OCI-LY7 (cell line): ENCODE data around the gene CRIM1. TPM values are rescaled to one million over a fixed set of nuclear protein-coding genes. Genes with fewer than 3 reads are reported as not detected.

Experiments
- BruUV-seq: library from RNA; stranded (reverse); fragments of 400-500 nt; replicated peaks from 2 replicates; lab custom pipeline; 2021; lab: Mats Ljungman, UMichigan
- CTCF ChIA-PET: fragments of 300-600 bp; sonication (Branson Sonifier 250); formaldehyde crosslinking; loops from one replicate; lab custom pipeline; 2022; ENCODE audit warnings: antibody characterized with exemption; ENCODE audit not compliant: unreplicated experiment; lab: Charles Lee
- POLR2A ChIA-PET: fragments of 300-600 bp; sonication (Branson Sonifier 250); formaldehyde crosslinking; loops from one replicate; lab custom pipeline; 2022; ENCODE audit warnings: antibody characterized with exemption; lab: Charles Lee
- DNase-seq: peaks from one replicate; pipeline ENCODE4 v3.0.0-alpha.2; 2015; ENCODE audit warnings: low spot score
- H2AFZ ChIP-seq: fragments of 200-600 bp; sonication (generic), shearing (Covaris generic); 2 replicates; pipeline ENCODE4 v1.6.1; 2014; ENCODE audit warnings: mild to moderate bottlenecking, antibody characterized with exemption, low read length, moderate library complexity
- H3K27ac ChIP-seq: fragments of 200-600 bp; sonication (generic); 2 replicates; pipeline ENCODE4 v1.5.1; 2014; ENCODE audit warnings: mixed run types, low read depth, mild to moderate bottlenecking, moderate library complexity, low read length, inconsistent platforms; ENCODE audit not compliant: poor library complexity, severe bottlenecking
- H3K36me3 ChIP-seq: fragments of 200-600 bp; sonication (generic); 2 replicates; pipeline ENCODE4 v1.6.1; 2014; ENCODE audit warnings: mild to moderate bottlenecking, antibody characterized with exemption, low read length, moderate library complexity, mixed read lengths; ENCODE audit not compliant: insufficient read depth
- H3K4me1 ChIP-seq: fragments of 200-600 bp; sonication (generic); 2 replicates; pipeline ENCODE4 v1.5.1; 2014; ENCODE audit warnings: mild to moderate bottlenecking, low read length; ENCODE audit not compliant: insufficient read depth, poor library complexity, severe bottlenecking
- H3K4me2 ChIP-seq: fragments of 200-600 bp; sonication (generic); 2 replicates; pipeline ENCODE4 v1.6.1; 2014; ENCODE audit warnings: mild to moderate bottlenecking, low read length
- H3K4me3 ChIP-seq: fragments of 200-600 bp; sonication (generic); 2 replicates; pipeline ENCODE4 v1.5.1; 2014; ENCODE audit warnings: mild to moderate bottlenecking, low read depth, low read length; ENCODE audit not compliant: poor library complexity, severe bottlenecking
- H3K79me2 ChIP-seq: fragments of 200-600 bp; sonication (generic); 2 replicates; pipeline ENCODE4 v1.6.1; 2016; ENCODE audit warnings: low read depth, mild to moderate bottlenecking, low read length, moderate library complexity, mixed read lengths; ENCODE audit not compliant: insufficient read depth
- H3K9me2 ChIP-seq: fragments of 200-600 bp; sonication (generic); 2 replicates; pipeline ENCODE4 v1.6.1; 2016; ENCODE audit warnings: mild to moderate bottlenecking, low read length, mixed read lengths; ENCODE audit not compliant: insufficient read depth
- H3K9me3 ChIP-seq: fragments of 200-600 bp; sonication (generic); 2 replicates; pipeline ENCODE4 v1.6.1; 2014; ENCODE audit warnings: mild to moderate bottlenecking, mixed run types, low read length, mixed read lengths
- H4K20me1 ChIP-seq: fragments of 200-600 bp; sonication (generic); 2 replicates; pipeline ENCODE4 v1.6.1; 2014; ENCODE audit warnings: mild to moderate bottlenecking, antibody characterized with exemption, low read length, moderate library complexity, mixed read lengths; ENCODE audit not compliant: insufficient read depth
- EZH2phosphoT487 ChIP-seq: fragments of 200-600 bp; sonication (generic); IDR thresholded peaks from 2 replicates; pipeline ENCODE4 v1.6.1; 2018; ENCODE audit warnings: low read depth, borderline replicate concordance, mild to moderate bottlenecking, mixed run types, antibody characterized with exemption, low read length, moderate library complexity, mixed read lengths
- intact Hi-C: fragments of 100-400 bp; cut with micrococcal nuclease; formaldehyde crosslinking; loops from one replicate; pipeline ENCODE4 v1.10.0; 2022; ENCODE audit not compliant: unreplicated experiment
- total RNA-seq, 2 experiments: library from RNA; depleted of rRNA in 1 of 2; stranded (reverse); fragments of >200 nt in 1 of 2; shearing (Covaris generic) in 1 of 2; gene quantifications; 2 replicates each; pipeline ENCODE4 v1.2.3, GENCODE V29; 2014 to 2022
- TF ChIP-seq, protein P1 (sequence below): fragments of 200-600 bp; sonication (generic); conservative IDR thresholded peaks from 2 replicates; pipeline ENCODE4 v1.5.1; 2014; ENCODE audit warnings: mild to moderate bottlenecking, antibody characterized with exemption, low read length, moderate library complexity, mixed read lengths

CRIM1 gene
- total RNA-seq, 2 experiments from 2014 or later = 37.0 to 47.4 TPM

DNA sequence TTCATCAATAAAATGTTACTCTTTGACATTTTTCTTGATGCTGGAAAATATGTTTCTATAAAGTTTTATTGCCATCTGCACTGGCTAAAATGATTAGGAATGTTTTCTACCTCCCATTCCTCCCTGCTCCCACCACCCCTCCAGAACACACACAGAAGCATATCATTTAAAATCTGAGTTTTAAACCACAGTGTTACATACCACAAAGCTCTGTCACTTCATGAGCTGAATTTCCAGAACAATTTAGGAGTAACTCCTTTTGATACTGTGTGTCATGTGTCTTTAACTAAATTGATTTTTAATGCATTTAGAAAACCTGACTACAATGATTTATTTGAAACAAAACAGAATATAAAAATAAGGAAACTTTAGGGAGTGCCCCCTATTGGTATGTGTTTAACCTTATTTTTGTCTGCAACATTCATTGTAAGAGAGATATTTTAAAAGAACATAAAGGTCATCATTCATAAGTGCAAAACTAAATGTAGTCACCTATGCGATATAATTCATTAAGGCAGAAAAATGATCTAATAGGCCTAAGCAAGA, 190.4 kb downstream of the CRIM1 start:
- intact Hi-C loops = no loop called here
- no peaks in the 10 kb centered on the region for H3K79me2 ChIP-seq
- no peaks in the 10 kb centered on the region for H3K9me2 ChIP-seq
- H2AFZ ChIP-seq = no peak overlapping the region
- no peaks in the 10 kb centered on the region for H3K9me3 ChIP-seq
- no peaks in the 10 kb centered on the region for H3K4me1 ChIP-seq
- TF ChIP-seq, protein P1, sequence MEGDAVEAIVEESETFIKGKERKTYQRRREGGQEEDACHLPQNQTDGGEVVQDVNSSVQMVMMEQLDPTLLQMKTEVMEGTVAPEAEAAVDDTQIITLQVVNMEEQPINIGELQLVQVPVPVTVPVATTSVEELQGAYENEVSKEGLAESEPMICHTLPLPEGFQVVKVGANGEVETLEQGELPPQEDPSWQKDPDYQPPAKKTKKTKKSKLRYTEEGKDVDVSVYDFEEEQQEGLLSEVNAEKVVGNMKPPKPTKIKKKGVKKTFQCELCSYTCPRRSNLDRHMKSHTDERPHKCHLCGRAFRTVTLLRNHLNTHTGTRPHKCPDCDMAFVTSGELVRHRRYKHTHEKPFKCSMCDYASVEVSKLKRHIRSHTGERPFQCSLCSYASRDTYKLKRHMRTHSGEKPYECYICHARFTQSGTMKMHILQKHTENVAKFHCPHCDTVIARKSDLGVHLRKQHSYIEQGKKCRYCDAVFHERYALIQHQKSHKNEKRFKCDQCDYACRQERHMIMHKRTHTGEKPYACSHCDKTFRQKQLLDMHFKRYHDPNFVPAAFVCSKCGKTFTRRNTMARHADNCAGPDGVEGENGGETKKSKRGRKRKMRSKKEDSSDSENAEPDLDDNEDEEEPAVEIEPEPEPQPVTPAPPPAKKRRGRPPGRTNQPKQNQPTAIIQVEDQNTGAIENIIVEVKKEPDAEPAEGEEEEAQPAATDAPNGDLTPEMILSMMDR = peak; percentile 60
- TF ChIP-seq EZH2phosphoT487 = no peak
- no peak overlapping the region for H3K4me2 ChIP-seq
- no peak for DNase-seq
- POLR2A ChIA-PET = interaction anchor here (0.6 to 0.8 kb wide), 5 partner anchors 10 to 510 kb away, joined by 3 to 5 read pairs (median 3); no protein-coding TSS in a partner anchor
- no peaks in the 10 kb centered on the region for H4K20me1 ChIP-seq
- CTCF ChIA-PET = no interaction called here
- peaks cover 58% of the 10 kb centered on the region for H3K36me3 ChIP-seq
- no TSS peak for BruUV-seq
- H3K27ac ChIP-seq = no peak overlapping the region
- H3K4me3 ChIP-seq = no peak overlapping the region

DNA sequence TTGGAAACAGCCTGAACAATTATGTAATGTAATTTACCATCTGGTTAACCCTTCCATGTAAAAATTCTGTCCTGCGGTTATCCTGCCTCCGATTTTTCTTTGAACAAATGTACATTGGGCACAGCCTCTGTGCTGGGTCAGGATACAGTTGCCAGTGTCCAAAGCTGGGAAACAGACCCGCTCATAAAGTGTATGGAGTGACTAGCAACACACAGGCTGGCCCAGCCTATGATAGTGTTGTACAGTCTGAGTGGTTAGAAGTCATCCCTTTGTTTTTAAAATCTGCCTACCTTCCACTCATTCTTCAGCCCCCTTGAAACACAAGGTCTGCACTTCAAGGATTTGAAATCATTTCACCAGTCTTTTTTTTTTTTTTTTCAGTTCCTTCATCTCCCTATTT, 192.3 kb downstream of the CRIM1 start:
- Histone ChIP-seq H3K4me1 (no peaks in the 10 kb centered on the region), H2AFZ (no peak overlapping the region), H3K4me3 (no peak overlapping the region), H3K79me2 (no peaks in the 10 kb centered on the region), H4K20me1 (no peaks in the 10 kb centered on the region), H3K4me2 (no peak overlapping the region), H3K27ac (no peak overlapping the region), H3K9me2 (no peaks in the 10 kb centered on the region), H3K9me3 (no peaks in the 10 kb centered on the region), H3K36me3 (peaks cover 72% of the 10 kb centered on the region)
- TF ChIP-seq, protein P1 = no peak
- TF ChIP-seq EZH2phosphoT487 = no peak
- POLR2A ChIA-PET = no interaction called here
- BruUV-seq = no TSS peak
- no peak for DNase-seq
- intact Hi-C loops = no loop called here
- CTCF ChIA-PET = no interaction called here

DNA sequence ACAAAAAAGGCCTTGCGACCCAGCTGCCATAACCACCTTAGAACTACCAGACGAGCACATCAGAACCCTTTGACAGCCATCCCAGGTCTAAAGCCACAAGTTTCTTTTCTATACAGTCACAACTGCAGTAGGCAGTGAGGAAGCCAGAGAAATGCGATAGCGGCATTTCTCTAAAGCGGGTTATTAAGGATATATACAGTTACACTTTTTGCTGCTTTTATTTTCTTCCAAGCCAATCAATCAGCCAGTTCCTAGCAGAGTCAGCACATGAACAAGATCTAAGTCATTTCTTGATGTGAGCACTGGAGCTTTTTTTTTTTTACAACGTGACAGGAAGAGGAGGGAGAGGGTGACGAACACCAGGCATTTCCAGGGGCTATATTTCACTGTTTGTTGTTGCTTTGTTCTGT, 193.6 kb downstream of the CRIM1 start:
- no peak for DNase-seq
- H3K36me3 ChIP-seq = peaks cover 71% of the 10 kb centered on the region
- no peaks in the 10 kb centered on the region for H3K9me2 ChIP-seq
- intact Hi-C loops = no loop called here
- ChIA-PET POLR2A (interaction anchor here (0.7 to 0.9 kb wide), 3 partner anchors 9 to 115 kb away, joined by 3 to 5 read pairs (median 4); no protein-coding TSS in a partner anchor), CTCF (no interaction called here)
- no peak overlapping the region for H3K4me2 ChIP-seq
- no peak overlapping the region for H3K4me3 ChIP-seq
- H3K4me1 ChIP-seq = no peaks in the 10 kb centered on the region
- no peaks in the 10 kb centered on the region for H3K9me3 ChIP-seq
- no peak overlapping the region for H3K27ac ChIP-seq
- TSS peak; percentile 61 for BruUV-seq
- TF ChIP-seq EZH2phosphoT487 = no peak
- TF ChIP-seq, protein P1 = no peak
- H4K20me1 ChIP-seq = no peaks in the 10 kb centered on the region
- no peaks in the 10 kb centered on the region for H3K79me2 ChIP-seq
- H2AFZ ChIP-seq = no peak overlapping the region
